Endodermal cell (in vitro differentiated cells): ENCODE results near the gene CELF3. TPM values are rescaled to one million over a fixed set of nuclear protein-coding genes. Genes with fewer than 3 reads are reported as not detected.

Experiments
- DNase-seq: peaks from one replicate; pipeline ENCODE4 v3.0.0-alpha.2; 2017
- H3K27ac ChIP-seq: 2 replicates; pipeline ENCODE4 v1.5.1; 2013; ENCODE audit warnings: mild to moderate bottlenecking, low read depth, low read length, moderate library complexity
- H3K27me3 ChIP-seq: 2 replicates; pipeline ENCODE4 v1.6.1; 2013; ENCODE audit warnings: mild to moderate bottlenecking, low read length, moderate library complexity; ENCODE audit not compliant: insufficient read depth, control insufficient read depth, poor library complexity, severe bottlenecking
- H3K36me3 ChIP-seq: 2 replicates; pipeline ENCODE4 v1.7.0; 2013; ENCODE audit warnings: mild to moderate bottlenecking, low read length, moderate library complexity; ENCODE audit not compliant: control insufficient read depth, insufficient read depth
- H3K4me1 ChIP-seq: one replicate; pipeline ENCODE4 v1.7.0; 2013; ENCODE audit warnings: low read length; ENCODE audit not compliant: control insufficient read depth, insufficient read depth
- H3K4me3 ChIP-seq: 2 replicates; pipeline ENCODE4 v1.5.1; 2013; ENCODE audit warnings: mild to moderate bottlenecking, low read length, moderate library complexity
- H3K9ac ChIP-seq: 2 replicates; pipeline ENCODE4 v1.6.1; 2013; ENCODE audit warnings: mild to moderate bottlenecking, low read length, moderate library complexity; ENCODE audit not compliant: poor library complexity, severe bottlenecking; ENCODE audit errors: extremely low read depth
- H3K9me3 ChIP-seq: 2 replicates; pipeline ENCODE4 v1.6.1; 2013; ENCODE audit warnings: mild to moderate bottlenecking, low read length, moderate library complexity; ENCODE audit not compliant: control insufficient read depth
- H3K27ac Mint-ChIP-seq: 2 replicates; pipeline ENCODE4 v1.8.0; 2020; ENCODE audit warnings: mixed read lengths
- H3K27me3 Mint-ChIP-seq: 2 replicates; pipeline ENCODE4 v1.8.0; 2021; ENCODE audit warnings: mild to moderate bottlenecking, mixed read lengths; ENCODE audit not compliant: insufficient read depth
- H3K36me3 Mint-ChIP-seq: 2 replicates; pipeline ENCODE4 v1.8.0; 2020; ENCODE audit warnings: low read depth, mixed read lengths
- H3K4me1 Mint-ChIP-seq: 2 replicates; pipeline ENCODE4 v1.8.0; 2020; ENCODE audit warnings: mixed read lengths
- H3K4me3 Mint-ChIP-seq: 2 replicates; pipeline ENCODE4 v1.8.0; 2020; ENCODE audit warnings: mild to moderate bottlenecking, moderate library complexity, mixed read lengths
- H3K9me3 Mint-ChIP-seq: 2 replicates; pipeline ENCODE4 v1.8.0; 2020; ENCODE audit warnings: mild to moderate bottlenecking, mixed read lengths
- WGBS, 2 experiments: methylation state at CpG; one replicate each; pipeline versions ENCODE4 v1.1.5 to v1.1.7; 2013; ENCODE audit warnings: missing lambda C conversion rate in 2 of 2, mixed read lengths in 1 of 2; ENCODE audit not compliant: insufficient coverage in 1 of 2, insufficient read length in 1 of 2; 5-methylcytosine and 5-hydroxymethylcytosine counted together
- total RNA-seq, 2 donors: library from RNA; stranded (reverse); fragmentation: NEBNext Ultra II Directional in 1 of 2; extraction: Animal tissue kit (Norgen Biotek cat#: 25700) in 1 of 2; gene quantifications; 2 replicates in 1 of 2; 3 replicates in 1 of 2; pipeline ENCODE4 v1.2.1, GENCODE V29; 2021
- TF ChIP-seq, protein P1 (sequence below): fragments of 200-600 bp; sonication (generic); conservative IDR thresholded peaks from 2 replicates; pipeline ENCODE4 v1.5.0; 2021; ENCODE audit warnings: antibody characterized with exemption, mild to moderate bottlenecking

CELF3 gene
- total RNA-seq, 2 donors from 2014 or later: 0.24 to 0.40 TPM

DNA sequence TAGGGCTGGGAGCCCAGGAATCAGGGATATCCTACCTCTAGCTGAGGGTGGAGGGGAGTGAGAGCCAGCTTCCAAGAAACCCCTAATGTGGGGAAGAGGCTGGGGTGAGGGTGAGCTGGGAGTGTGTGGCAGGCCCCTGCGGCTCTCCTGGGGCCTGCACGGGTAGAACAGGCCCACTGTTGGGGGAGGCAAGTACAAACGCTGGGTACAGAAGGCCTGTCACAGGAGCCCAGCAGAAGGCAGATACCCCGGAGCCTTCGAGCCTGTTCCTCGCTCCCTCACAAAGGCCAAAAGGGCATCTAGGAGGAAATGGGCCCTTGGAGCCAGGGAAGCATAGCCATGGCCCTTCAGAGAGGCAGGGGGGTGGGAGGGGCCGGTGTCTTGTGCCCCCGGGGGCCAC is 13.7 kb downstream of the CELF3 start:
- no peak overlapping the region for H3K27ac Mint-ChIP-seq
- H3K9ac ChIP-seq: no peak overlapping the region
- H3K27ac ChIP-seq: peak overlapping the region; percentile 2
- WGBS, 2 experiments: 88 to 89% methylated on average over 7 to 8 of the region's 8 CpGs
- no peaks in the 10 kb centered on the region for H3K9me3 ChIP-seq
- no peaks in the 10 kb centered on the region for H3K9me3 Mint-ChIP-seq
- H3K27me3 ChIP-seq: no peaks in the 10 kb centered on the region
- no peak for DNase-seq
- H3K4me3 ChIP-seq: no peak overlapping the region
- H3K4me3 Mint-ChIP-seq: no peak overlapping the region
- H3K36me3 ChIP-seq: peaks cover 42% of the 10 kb centered on the region
- no peaks in the 10 kb centered on the region for H3K4me1 ChIP-seq
- H3K27me3 Mint-ChIP-seq: no peaks in the 10 kb centered on the region
- peaks cover 13% of the 10 kb centered on the region for H3K36me3 Mint-ChIP-seq
- TF ChIP-seq, protein P1, sequence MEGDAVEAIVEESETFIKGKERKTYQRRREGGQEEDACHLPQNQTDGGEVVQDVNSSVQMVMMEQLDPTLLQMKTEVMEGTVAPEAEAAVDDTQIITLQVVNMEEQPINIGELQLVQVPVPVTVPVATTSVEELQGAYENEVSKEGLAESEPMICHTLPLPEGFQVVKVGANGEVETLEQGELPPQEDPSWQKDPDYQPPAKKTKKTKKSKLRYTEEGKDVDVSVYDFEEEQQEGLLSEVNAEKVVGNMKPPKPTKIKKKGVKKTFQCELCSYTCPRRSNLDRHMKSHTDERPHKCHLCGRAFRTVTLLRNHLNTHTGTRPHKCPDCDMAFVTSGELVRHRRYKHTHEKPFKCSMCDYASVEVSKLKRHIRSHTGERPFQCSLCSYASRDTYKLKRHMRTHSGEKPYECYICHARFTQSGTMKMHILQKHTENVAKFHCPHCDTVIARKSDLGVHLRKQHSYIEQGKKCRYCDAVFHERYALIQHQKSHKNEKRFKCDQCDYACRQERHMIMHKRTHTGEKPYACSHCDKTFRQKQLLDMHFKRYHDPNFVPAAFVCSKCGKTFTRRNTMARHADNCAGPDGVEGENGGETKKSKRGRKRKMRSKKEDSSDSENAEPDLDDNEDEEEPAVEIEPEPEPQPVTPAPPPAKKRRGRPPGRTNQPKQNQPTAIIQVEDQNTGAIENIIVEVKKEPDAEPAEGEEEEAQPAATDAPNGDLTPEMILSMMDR: no peak
- H3K4me1 Mint-ChIP-seq: no peaks in the 10 kb centered on the region

DNA sequence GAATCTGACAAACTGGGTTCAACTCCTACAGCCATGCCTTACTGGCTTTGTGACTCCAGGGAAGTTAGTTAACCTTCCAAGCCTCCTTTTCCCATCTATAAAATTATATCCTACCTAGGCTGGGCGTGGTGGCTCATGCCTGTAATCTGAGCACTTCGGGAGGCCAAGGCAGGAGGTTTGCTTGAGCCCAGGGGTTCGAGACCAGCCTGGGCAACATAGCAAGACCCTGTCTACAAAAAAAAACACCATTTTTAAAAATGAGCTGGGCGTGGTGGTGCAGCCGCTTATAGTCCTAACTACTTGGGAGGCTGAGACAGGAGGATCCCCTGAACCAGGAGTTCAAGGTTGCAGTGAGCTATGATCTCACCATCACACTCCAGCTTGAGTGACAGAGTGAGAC is 15.1 kb downstream of the CELF3 start:
- Histone ChIP-seq H3K27ac (no peak overlapping the region), H3K4me1 (no peaks in the 10 kb centered on the region), H3K9me3 (no peaks in the 10 kb centered on the region), H3K4me3 (no peak overlapping the region), H3K27me3 (no peaks in the 10 kb centered on the region), H3K36me3 (peaks cover 52% of the 10 kb centered on the region), H3K9ac (no peak overlapping the region)
- Mint-ChIP-seq H3K9me3 (no peaks in the 10 kb centered on the region), H3K27ac (no peak overlapping the region), H3K4me1 (no peaks in the 10 kb centered on the region), H3K27me3 (no peaks in the 10 kb centered on the region), H3K4me3 (no peak overlapping the region), H3K36me3 (peaks cover 23% of the 10 kb centered on the region)
- no peak for DNase-seq
- TF ChIP-seq, protein P1: no peak
- WGBS, 2 experiments: 92 to 100% methylated on average over 2 to 5 of the region's 5 CpGs

DNA sequence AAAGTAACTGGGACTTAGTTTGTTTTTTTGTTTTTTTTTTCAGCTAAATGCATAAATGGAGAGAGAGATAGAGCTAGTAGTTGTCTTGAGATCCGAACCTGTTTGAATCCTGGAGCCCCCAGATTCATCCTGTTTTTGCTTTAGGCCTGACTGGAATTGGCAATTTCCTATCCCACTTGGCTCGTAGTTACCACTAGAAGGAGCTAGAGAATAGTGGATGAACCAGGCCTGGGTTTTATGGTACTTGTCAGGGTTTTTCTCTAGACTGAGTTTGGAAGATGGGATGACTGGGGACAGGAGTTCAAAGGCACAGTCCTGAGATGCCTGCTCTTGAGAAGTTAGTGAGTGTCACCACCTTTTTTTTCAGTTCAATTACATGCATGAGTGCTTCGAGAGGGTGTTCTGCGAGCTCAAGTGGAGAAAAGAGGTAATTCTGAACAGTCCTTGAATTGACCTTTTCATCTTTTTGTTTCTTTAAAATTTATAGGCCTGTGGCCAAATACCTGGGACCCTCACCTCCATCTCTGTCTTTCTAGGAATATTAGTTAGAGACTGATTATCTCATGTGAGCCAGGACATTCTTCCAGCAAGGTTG is 23.4 kb downstream of the CELF3 start:
- no peak for DNase-seq

More for the DNA sequence above, 23.4 kb downstream of the CELF3 start:
- peaks cover 46% of the 10 kb centered on the region for H3K36me3 Mint-ChIP-seq
- H3K4me3 Mint-ChIP-seq: no peak overlapping the region
- TF ChIP-seq, protein P1: peak; percentile 85
- WGBS, 2 experiments: 54 to 87% methylated on average over 2 to 4 of the region's 4 CpGs
- peaks cover 5% of the 10 kb centered on the region for H3K4me1 Mint-ChIP-seq
- H3K27ac Mint-ChIP-seq: no peak overlapping the region
- no peak overlapping the region for H3K27ac ChIP-seq
- no peaks in the 10 kb centered on the region for H3K27me3 Mint-ChIP-seq
- no peak overlapping the region for H3K4me3 ChIP-seq
- no peaks in the 10 kb centered on the region for H3K9me3 Mint-ChIP-seq
- no peaks in the 10 kb centered on the region for H3K4me1 ChIP-seq
- H3K27me3 ChIP-seq: no peaks in the 10 kb centered on the region
- peaks cover 54% of the 10 kb centered on the region for H3K36me3 ChIP-seq
- no peak overlapping the region for H3K9ac ChIP-seq
- H3K9me3 ChIP-seq: no peaks in the 10 kb centered on the region
